H1 (cell line): ENCODE measurements around the gene SRR. TPM values are rescaled to one million over a fixed set of nuclear protein-coding genes. Genes with fewer than 3 reads are reported as not detected.

Source experiments
- CHD2 ChIP-seq: IDR thresholded peaks from 2 replicates; pipeline ENCODE4 v1.6.1; 2012; ENCODE audit warnings: low read length, improper control_type of control experiment
- KDM4A ChIP-seq: IDR thresholded peaks from one replicate; pipeline ENCODE4 v1.7.1; 2012; ENCODE audit warnings: low read depth, mild to moderate bottlenecking, moderate library complexity, low read length, inconsistent platforms; ENCODE audit not compliant: severe bottlenecking
- NANOG ChIP-seq: IDR thresholded peaks from 2 replicates; pipeline ENCODE4 v1.6.1; 2011; ENCODE audit warnings: low read length, low read depth, mild to moderate bottlenecking, inconsistent platforms; ENCODE audit not compliant: insufficient read depth, poor library complexity, severe bottlenecking
- RFX5 ChIP-seq: IDR thresholded peaks from 2 replicates; pipeline ENCODE4 v1.6.1; 2011; ENCODE audit warnings: low read depth, low read length, improper control_type of control experiment, borderline replicate concordance
- polyA plus RNA-seq, 7 experiments: library from polyadenylated mRNA; depleted of rRNA in 3 of 7; stranded (reverse) in 5 of 7; unstranded in 2 of 7; fragments of >200 nt in 5 of 7; fragments of 200-250 nt in 2 of 7; gene quantifications; 1 replicate in 5 of 7; 2 replicates in 1 of 7; 4 replicates in 1 of 7; pipeline versions ENCODE4 v1.2.1 to v1.2.3, GENCODE V29; 2011 to 2013; ENCODE audit warnings: missing spikeins in 2 of 7, mixed read lengths in 2 of 7
- total RNA-seq: library from RNA; stranded (reverse); fragmentation: NEBNext Ultra II Directional; extraction: Animal tissue kit (Norgen Biotek cat#: 25700); gene quantifications from 2 replicates; pipeline ENCODE4 v1.2.1, GENCODE V29; 2021
- TF ChIP-seq, protein P1 (sequence below): IDR thresholded peaks from 2 replicates; pipeline ENCODE4 v1.6.1; 2012; ENCODE audit warnings: inconsistent platforms

SRR gene
- total and polyA plus RNA-seq, 2 of the 8 experiments (the other 6 are each of a cell fraction or from before 2014, with no cell fraction given) = 3.6 to 4.5 TPM

- TF ChIP-seq, protein P1, sequence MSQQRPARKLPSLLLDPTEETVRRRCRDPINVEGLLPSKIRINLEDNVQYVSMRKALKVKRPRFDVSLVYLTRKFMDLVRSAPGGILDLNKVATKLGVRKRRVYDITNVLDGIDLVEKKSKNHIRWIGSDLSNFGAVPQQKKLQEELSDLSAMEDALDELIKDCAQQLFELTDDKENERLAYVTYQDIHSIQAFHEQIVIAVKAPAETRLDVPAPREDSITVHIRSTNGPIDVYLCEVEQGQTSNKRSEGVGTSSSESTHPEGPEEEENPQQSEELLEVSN = no peak
- TF ChIP-seq CHD2 (no peak), RFX5 (no peak), NANOG (no peak), KDM4A (no peak)
Observed at GRCh38 chr17:2357931-2358434, 54.2 kb downstream of the SRR start (continued).
